PC-3 (cell line): ENCODE results near the gene AANAT. TPM values are rescaled to one million over a fixed set of nuclear protein-coding genes. Genes with fewer than 3 reads are reported as not detected.

Experiments used
- ATAC-seq: fragments of 200-7000 bp; cut with Tn5 transposase; 2 replicates; pipeline ENCODE4 v1.9.1; 2020; ENCODE audit warnings: mild to moderate bottlenecking, moderate library complexity
- BruUV-seq: library from RNA; stranded (reverse); fragments of 400-500 nt; replicated peaks from 2 replicates; lab custom pipeline; 2021; lab: Mats Ljungman, UMichigan
- CTCF ChIA-PET: fragments of 300-600 bp; sonication (Branson Sonifier 250); formaldehyde crosslinking; loops from one replicate; lab custom pipeline; 2022; ENCODE audit warnings: antibody characterized with exemption; lab: Charles Lee
- POLR2A ChIA-PET: fragments of 300-600 bp; sonication (Branson Sonifier 250); formaldehyde crosslinking; loops from one replicate; lab custom pipeline; 2022; ENCODE audit warnings: antibody characterized with exemption; ENCODE audit not compliant: unreplicated experiment; lab: Charles Lee
- DNase-seq: peaks from one replicate; pipeline ENCODE4 v3.0.0-alpha.2; 2015
- H2AFZ ChIP-seq: fragments of 300-600 bp; sonication (generic); 2 replicates; pipeline ENCODE4 v1.6.0; 2016; ENCODE audit warnings: antibody characterized with exemption, low read length
- H3F3A ChIP-seq: fragments of 300-600 bp; sonication (generic); one replicate; pipeline ENCODE4 v1.6.0; 2017; ENCODE audit warnings: antibody characterized with exemption, low read length, control low read depth, mild to moderate bottlenecking; ENCODE audit not compliant: unreplicated experiment
- H3K27ac ChIP-seq: fragments of 300-600 bp; sonication (generic); 2 replicates; pipeline ENCODE4 v1.5.1; 2016; ENCODE audit warnings: mild to moderate bottlenecking, low read length
- H3K27me3 ChIP-seq: fragments of 300-600 bp; sonication (generic); 2 replicates; pipeline ENCODE4 v1.6.1; 2016; ENCODE audit warnings: low read length, mixed read lengths
- H3K36me3 ChIP-seq: fragments of 300-600 bp; sonication (generic); 2 replicates; pipeline ENCODE4 v1.6.1; 2016; ENCODE audit warnings: low read depth, mixed run types, low read length, mixed read lengths
- H3K4me1 ChIP-seq: fragments of 300-600 bp; sonication (generic); 2 replicates; pipeline ENCODE4 v1.5.1; 2016; ENCODE audit warnings: low read length; ENCODE audit not compliant: insufficient read depth
- H3K4me2 ChIP-seq: fragments of 300-600 bp; sonication (generic); 2 replicates; pipeline ENCODE4 v1.6.0; 2016; ENCODE audit warnings: low read length
- H3K4me3 ChIP-seq: fragments of 300-600 bp; sonication (generic); 2 replicates; pipeline ENCODE4 v1.5.1; 2016; ENCODE audit warnings: mild to moderate bottlenecking, low read length, mixed read lengths
- H3K79me2 ChIP-seq: fragments of 300-600 bp; sonication (generic); 2 replicates; pipeline ENCODE4 v1.6.1; 2017; ENCODE audit warnings: low read length, mixed read lengths
- H3K9ac ChIP-seq: fragments of 300-600 bp; sonication (generic); 2 replicates; pipeline ENCODE4 v1.6.0; 2016; ENCODE audit warnings: mild to moderate bottlenecking, low read length
- H3K9me2 ChIP-seq: fragments of 300-600 bp; sonication (generic); replicated peaks from 2 replicates; pipeline ENCODE4 v1.6.1; 2016; ENCODE audit warnings: mixed run types, low read length, mixed read lengths
- H3K9me3 ChIP-seq: fragments of 300-600 bp; sonication (generic); 2 replicates; pipeline ENCODE4 v1.6.1; 2016; ENCODE audit warnings: low read length, mixed read lengths
- H4K20me1 ChIP-seq: fragments of 300-600 bp; sonication (generic); 2 replicates; pipeline ENCODE4 v1.6.1; 2016; ENCODE audit warnings: low read length, mixed read lengths
- EZH2 ChIP-seq: fragments of 300-600 bp; sonication (generic); IDR thresholded peaks from one replicate; pipeline ENCODE4 v1.6.1; 2017; ENCODE audit warnings: antibody characterized with exemption, mild to moderate bottlenecking, low read length; ENCODE audit not compliant: unreplicated experiment
- EZH2phosphoT487 ChIP-seq: fragments of 300-600 bp; sonication (generic); IDR thresholded peaks from 2 replicates; pipeline ENCODE4 v1.6.1; 2018; ENCODE audit warnings: mild to moderate bottlenecking, antibody characterized with exemption, low read length, borderline replicate concordance
- intact Hi-C: fragments of 100-400 bp; cut with micrococcal nuclease; formaldehyde crosslinking; loops from 2 replicates; pipeline ENCODE4 v1.9.0; 2023
- total RNA-seq: library from RNA; depleted of rRNA; stranded (reverse); fragments of >200 nt; gene quantifications from 2 replicates; pipeline ENCODE4 v1.2.3, GENCODE V29; 2014
- TF ChIP-seq, protein P1 (sequence below): fragments of 300-600 bp; sonication (generic); conservative IDR thresholded peaks from 2 replicates; pipeline ENCODE4 v1.5.1; 2017; ENCODE audit warnings: antibody characterized with exemption, low read depth, mild to moderate bottlenecking, low read length

AANAT gene
- total RNA-seq, 1 experiment from 2014 or later: not detected

DNA sequence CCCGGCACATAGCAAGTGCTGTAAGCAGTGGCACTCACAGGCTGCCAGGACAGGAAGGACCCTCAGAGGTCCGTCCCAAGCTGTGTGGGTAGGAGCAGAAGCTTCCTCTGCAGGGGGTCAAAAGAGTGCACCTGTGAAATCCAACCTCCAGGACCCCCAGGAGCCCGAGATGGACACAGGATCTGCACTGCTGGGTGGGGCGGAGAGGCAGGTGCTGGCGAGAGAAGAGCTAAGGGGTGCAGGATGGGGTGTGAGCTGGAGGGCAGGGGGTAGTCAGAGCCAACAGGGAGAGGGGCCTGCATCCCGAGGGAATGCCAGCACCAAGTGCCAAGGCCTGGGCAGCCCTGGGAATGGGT is 650 bp upstream of the AANAT start:
- POLR2A ChIA-PET: no interaction called here
- DNase-seq: no peak
- no peak overlapping the region for H3K27ac ChIP-seq
- H3K36me3 ChIP-seq: no peaks in the 10 kb centered on the region
- no peak overlapping the region for H3K4me2 ChIP-seq
- CTCF ChIA-PET: interaction anchor here (0.8 to 2.0 kb wide), 2 partner anchors 39 to 40 kb away, joined by 8 to 13 read pairs; no protein-coding TSS in a partner anchor
- H2AFZ ChIP-seq: no peak overlapping the region
- H4K20me1 ChIP-seq: no peaks in the 10 kb centered on the region
- no peaks in the 10 kb centered on the region for H3K79me2 ChIP-seq
- H3K4me3 ChIP-seq: no peak overlapping the region
- H3K4me1 ChIP-seq: no peaks in the 10 kb centered on the region; the same call in 1 of the 2 replicates
- no peaks in the 10 kb centered on the region for H3F3A ChIP-seq
- intact Hi-C loops: loop anchor here (1.0 kb wide), 2 partner anchors 35 to 40 kb away; partner anchors contain the start of gene RHBDF2
- no peaks in the 10 kb centered on the region for H3K27me3 ChIP-seq
- H3K9ac ChIP-seq: no peak overlapping the region
- ATAC-seq: no peak
- BruUV-seq: no TSS peak
- TF ChIP-seq EZH2phosphoT487 (no peak), EZH2 (no peak)
- TF ChIP-seq, protein P1, sequence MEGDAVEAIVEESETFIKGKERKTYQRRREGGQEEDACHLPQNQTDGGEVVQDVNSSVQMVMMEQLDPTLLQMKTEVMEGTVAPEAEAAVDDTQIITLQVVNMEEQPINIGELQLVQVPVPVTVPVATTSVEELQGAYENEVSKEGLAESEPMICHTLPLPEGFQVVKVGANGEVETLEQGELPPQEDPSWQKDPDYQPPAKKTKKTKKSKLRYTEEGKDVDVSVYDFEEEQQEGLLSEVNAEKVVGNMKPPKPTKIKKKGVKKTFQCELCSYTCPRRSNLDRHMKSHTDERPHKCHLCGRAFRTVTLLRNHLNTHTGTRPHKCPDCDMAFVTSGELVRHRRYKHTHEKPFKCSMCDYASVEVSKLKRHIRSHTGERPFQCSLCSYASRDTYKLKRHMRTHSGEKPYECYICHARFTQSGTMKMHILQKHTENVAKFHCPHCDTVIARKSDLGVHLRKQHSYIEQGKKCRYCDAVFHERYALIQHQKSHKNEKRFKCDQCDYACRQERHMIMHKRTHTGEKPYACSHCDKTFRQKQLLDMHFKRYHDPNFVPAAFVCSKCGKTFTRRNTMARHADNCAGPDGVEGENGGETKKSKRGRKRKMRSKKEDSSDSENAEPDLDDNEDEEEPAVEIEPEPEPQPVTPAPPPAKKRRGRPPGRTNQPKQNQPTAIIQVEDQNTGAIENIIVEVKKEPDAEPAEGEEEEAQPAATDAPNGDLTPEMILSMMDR: no peak
- H3K9me2 ChIP-seq: no peaks in the 10 kb centered on the region
- H3K9me3 ChIP-seq: no peaks in the 10 kb centered on the region

DNA sequence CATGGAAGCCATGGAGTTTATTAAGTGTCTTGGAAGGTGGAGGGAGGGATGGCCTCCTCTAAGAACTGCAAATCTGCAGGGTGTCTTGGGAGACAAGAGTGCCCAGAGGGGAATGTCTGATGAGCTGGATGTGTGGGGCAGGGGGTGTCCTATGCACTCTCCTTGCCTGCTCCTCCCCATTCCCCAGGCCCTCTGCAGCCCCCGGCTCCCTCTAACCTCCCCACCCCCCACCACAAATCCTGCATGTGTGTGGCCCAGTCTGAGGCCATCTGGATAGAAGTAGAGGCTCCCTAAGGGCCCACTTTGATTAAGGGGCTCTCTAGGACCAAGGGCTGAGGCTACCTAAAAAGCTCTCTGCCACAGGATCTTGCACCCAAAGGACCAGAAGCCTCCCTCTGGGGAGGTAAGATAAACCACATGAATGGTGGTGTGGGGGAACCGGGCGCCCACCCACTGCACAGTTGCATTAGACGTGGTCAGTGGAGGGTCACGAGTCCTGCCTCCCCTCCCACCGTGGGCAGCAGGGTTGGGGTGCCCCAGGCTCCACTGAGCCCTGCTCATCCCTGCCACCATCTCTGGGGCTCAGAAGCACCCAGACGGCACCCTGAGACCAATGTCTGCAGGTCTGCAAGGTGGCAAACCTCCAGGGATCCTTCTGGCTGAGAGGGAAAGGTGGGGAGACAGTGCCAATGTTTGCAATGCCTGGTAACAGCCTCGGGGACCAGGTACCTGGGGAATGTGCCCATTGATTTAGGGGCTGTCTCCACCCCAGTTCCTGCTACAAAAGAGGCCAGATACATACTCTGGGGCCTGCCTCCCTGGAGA is 618 bp downstream of the AANAT start:
- H3K4me3 ChIP-seq: no peak overlapping the region
- H4K20me1 ChIP-seq: no peaks in the 10 kb centered on the region
- H3K4me2 ChIP-seq: no peak overlapping the region
- TF ChIP-seq, protein P1: no peak
- no peak for TF ChIP-seq EZH2
- TF ChIP-seq EZH2phosphoT487: no peak
- no peak overlapping the region for H3K27ac ChIP-seq
- DNase-seq: no peak
- no peaks in the 10 kb centered on the region for H3K79me2 ChIP-seq
- no peak overlapping the region for H3K9ac ChIP-seq
- H3K9me2 ChIP-seq: no peaks in the 10 kb centered on the region
- H3K4me1 ChIP-seq: no peaks in the 10 kb centered on the region; the same call in 1 of the 2 replicates
- ATAC-seq: no peak
- no peaks in the 10 kb centered on the region for H3F3A ChIP-seq
- POLR2A ChIA-PET: no interaction called here
- no peaks in the 10 kb centered on the region for H3K27me3 ChIP-seq
- H3K9me3 ChIP-seq: no peaks in the 10 kb centered on the region
- intact Hi-C loops: no loop called here
- CTCF ChIA-PET: interaction anchor here (0.7 to 2.0 kb wide), 3 partner anchors 9 to 43 kb away, joined by 3 to 8 read pairs (median 3); no protein-coding TSS in a partner anchor
- BruUV-seq: no TSS peak
- no peaks in the 10 kb centered on the region; the same call in 1 of the 2 replicates for H3K36me3 ChIP-seq
- no peak overlapping the region for H2AFZ ChIP-seq

DNA sequence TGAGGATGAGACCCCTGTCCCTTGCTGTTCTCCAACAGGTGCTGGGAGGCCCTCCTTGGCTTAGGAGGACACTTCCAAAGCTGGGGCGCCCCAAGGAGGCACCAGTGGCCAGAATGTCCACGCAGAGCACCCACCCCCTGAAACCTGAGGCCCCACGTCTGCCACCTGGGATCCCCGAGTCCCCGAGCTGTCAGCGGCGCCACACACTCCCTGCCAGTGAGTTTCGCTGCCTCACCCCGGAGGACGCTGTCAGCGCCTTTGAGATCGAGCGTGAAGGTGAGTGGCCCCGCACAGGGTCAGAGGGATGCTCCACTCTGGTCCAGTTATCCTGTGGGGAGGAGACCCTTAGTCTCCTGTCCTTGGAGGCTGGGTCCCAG is 1.2 kb downstream of the AANAT start:
- Histone ChIP-seq H3K4me3 (no peak overlapping the region), H3K9me3 (no peaks in the 10 kb centered on the region), H3K27ac (no peak overlapping the region), H3K9me2 (no peaks in the 10 kb centered on the region), H2AFZ (no peak overlapping the region), H4K20me1 (no peaks in the 10 kb centered on the region), H3K79me2 (no peaks in the 10 kb centered on the region), H3K9ac (no peak overlapping the region), H3F3A (no peaks in the 10 kb centered on the region), H3K27me3 (no peaks in the 10 kb centered on the region), H3K36me3 (no peaks in the 10 kb centered on the region; the same call in 1 of the 2 replicates), H3K4me1 (no peaks in the 10 kb centered on the region; the same call in 1 of the 2 replicates), H3K4me2 (no peak overlapping the region)
- ChIA-PET POLR2A (no interaction called here), CTCF (no interaction called here)
- TF ChIP-seq, protein P1: no peak
- no peak for TF ChIP-seq EZH2phosphoT487
- TF ChIP-seq EZH2: no peak
- intact Hi-C loops: no loop called here
- BruUV-seq: no TSS peak
- DNase-seq (no peak), ATAC-seq (no peak)
